Measurements from ENCODE around the gene RHBDD1. TPM values are rescaled to one million over a fixed set of nuclear protein-coding genes. Genes with fewer than 3 reads are reported as not detected.

The RHBDD1 gene
- total and polyA plus RNA-seq, 2 experiments from 2014 or later, result 20.1 to 20.9 TPM

- Histone ChIP-seq H3K36me3 (replicated peaks; ENCODE audit: insufficient read depth, low read depth) (no peaks in the 10 kb centered on the region), H3K27ac (no peak overlapping the region), H3K9me2 (replicated peaks; ENCODE audit: insufficient read depth) (no peaks in the 10 kb centered on the region), H3K4me2 (no peak overlapping the region), H3K27me3 (no peaks in the 10 kb centered on the region), H3K4me3 (no peak overlapping the region), H3K9me3 (ENCODE audit: low read depth) (no peaks in the 10 kb centered on the region), H3K79me2 (peaks cover 31% of the 10 kb centered on the region), H2AFZ (no peak overlapping the region), H3K4me1 (ENCODE audit: insufficient read depth) (no peaks in the 10 kb centered on the region), H4K20me1 (ENCODE audit: insufficient read depth, poor library complexity, severe bottlenecking) (no peaks in the 10 kb centered on the region)
- TF ChIP-seq EZH2phosphoT487 (IDR thresholded peaks at IDR 0.05; ENCODE audit: low read depth, severe bottlenecking, unreplicated experiment) (no peak), EZH2 (IDR thresholded peaks at IDR 0.05; ENCODE audit: borderline replicate concordance) (no peak), CTCF (IDR thresholded peaks at IDR 0.05; ENCODE audit: poor library complexity) (no peak)
- 70% methylated on average over 3 of the region's 3 CpGs for WGBS (ENCODE audit: low lambda C conversion rate, missing lambda C conversion rate)
- no peak for DNase-seq (ENCODE audit: low spot score)
These were observed 9.7 kb downstream of the RHBDD1 start for GRCh38 chr2:226845386-226846116.

- Histone ChIP-seq H3K27ac (no peak overlapping the region), H3K79me2 (peaks cover 29% of the 10 kb centered on the region), H4K20me1 (ENCODE audit: insufficient read depth, poor library complexity, severe bottlenecking) (no peaks in the 10 kb centered on the region), H2AFZ (no peak overlapping the region), H3K4me3 (no peak overlapping the region), H3K9me3 (ENCODE audit: low read depth) (no peaks in the 10 kb centered on the region), H3K4me2 (no peak overlapping the region), H3K4me1 (ENCODE audit: insufficient read depth) (no peaks in the 10 kb centered on the region), H3K9me2 (replicated peaks; ENCODE audit: insufficient read depth) (no peaks in the 10 kb centered on the region), H3K36me3 (replicated peaks; ENCODE audit: insufficient read depth, low read depth) (no peaks in the 10 kb centered on the region), H3K27me3 (no peaks in the 10 kb centered on the region)
- WGBS (ENCODE audit: low lambda C conversion rate, missing lambda C conversion rate), result 94% methylated on average over 1 of the region's 1 CpG
- TF ChIP-seq CTCF (IDR thresholded peaks at IDR 0.05; ENCODE audit: poor library complexity) (no peak), EZH2 (IDR thresholded peaks at IDR 0.05; ENCODE audit: borderline replicate concordance) (no peak), EZH2phosphoT487 (IDR thresholded peaks at IDR 0.05; ENCODE audit: low read depth, severe bottlenecking, unreplicated experiment) (no peak)
- no peak for DNase-seq (ENCODE audit: low spot score)
These were observed 11.2 kb downstream of the RHBDD1 start for GRCh38 chr2:226847090-226847489.

- WGBS (ENCODE audit: low lambda C conversion rate, missing lambda C conversion rate), result 86% methylated on average over 2 of the region's 2 CpGs
- H3K4me2 ChIP-seq, result no peak overlapping the region
- H3K9me3 ChIP-seq (ENCODE audit: low read depth), result no peaks in the 10 kb centered on the region
- no peaks in the 10 kb centered on the region for H3K4me1 ChIP-seq (ENCODE audit: insufficient read depth)
- DNase-seq (ENCODE audit: low spot score), result no peak
- peaks cover 25% of the 10 kb centered on the region for H3K79me2 ChIP-seq
- H3K27me3 ChIP-seq, result no peaks in the 10 kb centered on the region
- TF ChIP-seq EZH2 (IDR thresholded peaks at IDR 0.05; ENCODE audit: borderline replicate concordance) (no peak), CTCF (IDR thresholded peaks at IDR 0.05; ENCODE audit: poor library complexity) (no peak), EZH2phosphoT487 (IDR thresholded peaks at IDR 0.05; ENCODE audit: low read depth, severe bottlenecking, unreplicated experiment) (no peak)
- H3K27ac ChIP-seq, result no peak overlapping the region
- no peaks in the 10 kb centered on the region for H3K9me2 ChIP-seq (replicated peaks; ENCODE audit: insufficient read depth)
- H3K4me3 ChIP-seq, result no peak overlapping the region
- no peaks in the 10 kb centered on the region for H4K20me1 ChIP-seq (ENCODE audit: insufficient read depth, poor library complexity, severe bottlenecking)
- no peaks in the 10 kb centered on the region for H3K36me3 ChIP-seq (replicated peaks; ENCODE audit: insufficient read depth, low read depth)
- no peak overlapping the region for H2AFZ ChIP-seq
These were observed 11.7 kb downstream of the RHBDD1 start for GRCh38 chr2:226847511-226847910.

Data from hepatocyte (in vitro differentiated cells).